Body of pancreas (tissue), 4 donors: ENCODE measurements around the gene SHISAL1. TPM values are rescaled to one million over a fixed set of nuclear protein-coding genes. Genes with fewer than 3 reads are reported as not detected.

Experiments
- ATAC-seq: fragments of 150-250 bp; one replicate; pipeline ENCODE4 v1.9.1; 2016
- DNase-seq, 4 donors: peaks; one replicate each; pipeline ENCODE4 v3.0.0-alpha.2; 2019
- H3K27ac ChIP-seq, 4 donors: fragments of 200-600 bp; sonication (generic); 1 replicate in 3 of 4; 2 replicates in 1 of 4; pipeline versions ENCODE4 v1.5.1 to v1.6.1; 2016 to 2019; ENCODE audit warnings: mild to moderate bottlenecking in 1 of 4, mixed read lengths in 1 of 4, moderate library complexity in 1 of 4
- H3K27me3 ChIP-seq, 2 donors: fragments of 200-600 bp; sonication (generic); one replicate each; pipeline ENCODE4 v1.6.0; 2016; ENCODE audit warnings: mild to moderate bottlenecking in 1 of 2
- H3K36me3 ChIP-seq, 2 donors: fragments of 200-600 bp; sonication (generic); replicated peaks in 1 of 2; 2 replicates each; pipeline ENCODE4 v1.5.1; 2016; ENCODE audit warnings: low read depth in 2 of 2; ENCODE audit not compliant: insufficient read depth in 1 of 2
- H3K4me1 ChIP-seq: fragments of 200-600 bp; sonication (generic); one replicate; pipeline ENCODE4 v1.6.0; 2016
- H3K4me3 ChIP-seq, 2 donors: fragments of 200-600 bp; sonication (generic); 1 replicate in 1 of 2; 2 replicates in 1 of 2; pipeline ENCODE4 v1.5.1; 2016 to 2019
- H3K9me3 ChIP-seq, 3 donors: fragments of 200-600 bp; sonication (generic); 1 replicate in 2 of 3; 2 replicates in 1 of 3; pipeline ENCODE4 v1.5.1; 2016
- CTCF ChIP-seq, 7 experiments: fragments of 450-650 bp in 4 of 7; fragments of 200-600 bp in 3 of 7; sonication (generic) in 3 of 7; IDR thresholded peaks; one replicate each; pipeline ENCODE4 v1.5.1; 2016 to 2019; ENCODE audit warnings: antibody characterized with exemption in 7 of 7
- POLR2A ChIP-seq, 3 donors: fragments of 450-650 bp; IDR thresholded peaks; one replicate each; pipeline ENCODE4 v1.6.1; 2016; ENCODE audit warnings: antibody characterized with exemption in 3 of 3, mild to moderate bottlenecking in 2 of 3
- WGBS, 2 donors: methylation state at CpG; one replicate each; pipeline ENCODE4 v1.1.5; 2017; 5-methylcytosine and 5-hydroxymethylcytosine counted together
- intact Hi-C: fragments of 100-400 bp; cut with DNase I; formaldehyde crosslinking; loops from one replicate; pipeline ENCODE4 v1.15.1; 2023
- total RNA-seq, 2 donors: library from RNA; depleted of rRNA; stranded (reverse); fragments of >200 nt; gene quantifications; one replicate each; pipeline ENCODE4 v1.1.0, GENCODE V29; 2016

SHISAL1 gene
- total RNA-seq, 2 donors from 2014 or later: 0.78 to 1.6 TPM

GRCh38 chr22:44200855-44201550, 111.7 kb downstream of the SHISAL1 start:
- WGBS, 2 donors: 58 to 75% methylated on average over 10 to 17 of the region's 17 CpGs
- Histone ChIP-seq H3K27ac (no peak overlapping the region), H3K27me3 (no peaks in the 10 kb centered on the region), H3K4me1 (no peaks in the 10 kb centered on the region), H3K36me3 (no peaks in the 10 kb centered on the region), H3K9me3 (no peaks in the 10 kb centered on the region), H3K4me3 (no peak overlapping the region)
- no peak for TF ChIP-seq POLR2A (IDR thresholded peaks at IDR 0.05)
- DNase-seq (no peak), ATAC-seq (no peak)
- intact Hi-C loops: no loop called here

GRCh38 chr22:44200451-44200850, 112.3 kb downstream of the SHISAL1 start:
- Histone ChIP-seq H3K27me3 (no peaks in the 10 kb centered on the region), H3K4me3 (no peak overlapping the region), H3K36me3 (no peaks in the 10 kb centered on the region), H3K9me3 (no peaks in the 10 kb centered on the region), H3K4me1 (no peaks in the 10 kb centered on the region), H3K27ac (no peak overlapping the region)
- WGBS, 2 donors: 73 to 84% methylated on average over 3 to 6 of the region's 6 CpGs
- no peak for TF ChIP-seq CTCF (IDR thresholded peaks at IDR 0.05)
- TF ChIP-seq POLR2A (IDR thresholded peaks at IDR 0.05): no peak
- DNase-seq (no peak), ATAC-seq (no peak)
- intact Hi-C loops: no loop called here

GRCh38 chr22:44199866-44200265, 112.9 kb downstream of the SHISAL1 start:
- intact Hi-C loops: no loop called here
- Histone ChIP-seq H3K4me1 (no peaks in the 10 kb centered on the region), H3K36me3 (no peaks in the 10 kb centered on the region), H3K4me3 (no peak overlapping the region), H3K9me3 (no peaks in the 10 kb centered on the region), H3K27ac (no peak overlapping the region), H3K27me3 (no peaks in the 10 kb centered on the region)
- DNase-seq: no peak
- ATAC-seq: no peak
- no peak for TF ChIP-seq CTCF (IDR thresholded peaks at IDR 0.05)
- no peak for TF ChIP-seq POLR2A (IDR thresholded peaks at IDR 0.05)
- WGBS, 2 donors: 46 to 70% methylated on average over 5 of the region's 5 CpGs

- Histone ChIP-seq H3K4me1 (no peaks in the 10 kb centered on the region), H3K4me3 (no peak overlapping the region), H3K27ac (no peak overlapping the region), H3K27me3 (no peaks in the 10 kb centered on the region), H3K9me3 (no peaks in the 10 kb centered on the region), H3K36me3 (no peaks in the 10 kb centered on the region)
- DNase-seq: no peak
- no peak for ATAC-seq
- TF ChIP-seq POLR2A (IDR thresholded peaks at IDR 0.05): no peak
- TF ChIP-seq CTCF (IDR thresholded peaks at IDR 0.05): no peak
- intact Hi-C loops: no loop called here
- 43 to 57% methylated on average over 2 of the region's 2 CpGs for WGBS, 2 donors
Measured at GRCh38 chr22:44199164-44199563, 113.6 kb downstream of the SHISAL1 start.

GRCh38 chr22:44197271-44197670, 115.5 kb downstream of the SHISAL1 start:
- H3K27ac ChIP-seq: no peak overlapping the region
- DNase-seq (no peak), ATAC-seq (no peak)
- H3K36me3 ChIP-seq: no peaks in the 10 kb centered on the region
- no peak for TF ChIP-seq CTCF (IDR thresholded peaks at IDR 0.05)
- TF ChIP-seq POLR2A (IDR thresholded peaks at IDR 0.05): no peak
- intact Hi-C loops: no loop called here
- no peaks in the 10 kb centered on the region for H3K4me1 ChIP-seq
- H3K27me3 ChIP-seq: no peaks in the 10 kb centered on the region
- WGBS, 2 donors: 56 to 83% methylated on average over 2 of the region's 2 CpGs
- no peaks in the 10 kb centered on the region for H3K9me3 ChIP-seq
- H3K4me3 ChIP-seq: no peak overlapping the region
